SIG-M5 treated with dmso at 0.1 percent for 504 hours (cell line): Measurements from ENCODE around the gene NTF3.
A peak's percentile ranks its signal among the peaks of the same experiment; 100 is the strongest.

ENCODE experiments used
- DNase-seq: peaks from one replicate; lab custom pipeline; 2025; ENCODE audit not compliant: unreplicated experiment; lab: John Stamatoyannopoulos, UW

Gene NTF3

DNA sequence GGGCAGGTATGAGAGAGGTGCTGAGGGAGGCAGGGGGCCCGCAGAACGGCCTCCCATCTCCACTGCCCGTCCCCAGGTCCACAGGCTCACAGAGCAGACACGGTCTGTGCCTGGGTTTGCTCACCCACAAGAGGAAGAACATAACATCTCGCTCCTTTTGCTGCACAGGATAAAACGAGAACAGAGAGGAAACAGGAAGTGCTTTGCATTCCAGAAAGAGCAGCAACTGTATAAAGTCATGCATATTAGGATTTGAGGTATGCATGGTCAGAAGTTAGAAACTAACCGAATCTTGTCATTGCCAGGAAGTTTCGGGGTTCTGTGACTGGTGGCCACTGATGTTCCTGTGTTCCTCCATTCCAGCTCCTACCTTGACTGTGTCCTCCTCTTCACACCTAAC is 25.0 kb downstream of the NTF3 start:
- DNase-seq = peak; percentile 4

DNA sequence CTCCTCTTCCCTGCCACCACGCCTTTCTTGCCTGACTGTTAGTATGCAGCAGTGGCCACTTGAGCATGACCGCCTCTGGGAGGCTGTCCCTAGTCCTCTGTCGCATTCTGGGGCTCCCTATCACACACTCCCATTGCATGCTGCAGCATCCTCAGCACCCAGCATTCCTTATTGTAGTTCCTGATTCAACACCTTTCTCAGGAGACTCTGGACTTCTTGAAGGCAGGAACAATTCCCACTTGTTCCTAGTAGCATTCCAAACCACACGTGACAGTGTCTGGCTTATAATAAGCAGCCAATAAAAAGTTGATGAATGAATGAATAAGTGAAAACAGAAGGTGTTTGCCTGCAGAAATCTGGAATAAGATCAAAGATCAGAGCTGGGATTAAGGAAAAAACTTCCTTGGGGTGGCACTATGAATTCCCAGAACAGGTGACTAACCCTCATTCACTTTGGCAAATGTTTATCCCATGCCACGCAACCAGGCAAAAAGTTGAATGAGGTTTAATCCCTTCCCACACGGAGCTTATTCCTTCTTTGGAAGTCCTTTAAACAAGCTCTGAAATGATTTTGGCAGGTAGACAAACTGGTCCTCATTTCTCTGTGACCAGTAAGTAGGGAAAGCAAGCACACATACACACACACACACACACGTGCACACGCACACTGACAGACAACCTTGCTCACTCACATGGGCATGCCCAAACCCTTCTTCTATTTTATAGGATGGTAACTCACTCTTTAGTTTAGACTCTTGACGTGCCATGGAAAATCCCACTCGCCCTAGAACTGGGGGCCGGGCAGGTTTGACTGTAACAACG is 26.5 kb downstream of the NTF3 start:
- DNase-seq = no peak

DNA sequence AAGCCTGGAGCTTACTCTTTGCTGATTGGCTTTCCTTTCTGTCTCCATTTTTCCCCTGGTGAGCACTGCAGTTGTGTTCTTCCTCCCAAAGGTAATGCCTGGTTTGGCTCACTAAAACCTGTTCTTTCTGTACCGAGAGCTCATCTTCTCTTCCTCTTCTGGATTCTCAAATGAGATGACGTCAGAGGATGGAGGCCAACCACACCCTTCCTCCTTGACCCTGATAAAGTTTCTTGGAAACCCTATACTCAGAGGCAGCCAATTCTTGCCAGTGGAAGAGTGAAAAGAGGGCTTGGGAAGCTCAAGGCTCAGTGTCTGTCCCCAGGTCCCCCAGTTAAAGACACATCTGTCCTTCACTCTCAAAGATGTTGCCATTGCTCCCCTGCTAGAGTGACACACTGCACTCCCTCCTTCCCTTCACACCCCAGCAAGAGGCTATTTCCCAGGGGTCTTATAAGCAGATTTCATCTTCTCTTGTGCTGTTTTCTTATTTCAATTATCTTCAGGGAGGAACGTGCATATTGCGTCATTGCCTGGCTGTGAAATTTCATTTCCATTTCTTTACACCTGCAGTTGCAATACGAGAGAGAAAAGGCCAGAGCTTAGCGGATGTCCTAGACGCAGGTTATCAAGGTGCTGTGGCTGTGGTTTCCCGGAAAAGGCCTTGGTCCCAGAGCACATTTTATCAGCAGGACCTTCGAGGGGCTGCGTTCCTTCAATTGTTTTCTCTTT is 27.3 kb downstream of the NTF3 start:
- DNase-seq = no peak

DNA sequence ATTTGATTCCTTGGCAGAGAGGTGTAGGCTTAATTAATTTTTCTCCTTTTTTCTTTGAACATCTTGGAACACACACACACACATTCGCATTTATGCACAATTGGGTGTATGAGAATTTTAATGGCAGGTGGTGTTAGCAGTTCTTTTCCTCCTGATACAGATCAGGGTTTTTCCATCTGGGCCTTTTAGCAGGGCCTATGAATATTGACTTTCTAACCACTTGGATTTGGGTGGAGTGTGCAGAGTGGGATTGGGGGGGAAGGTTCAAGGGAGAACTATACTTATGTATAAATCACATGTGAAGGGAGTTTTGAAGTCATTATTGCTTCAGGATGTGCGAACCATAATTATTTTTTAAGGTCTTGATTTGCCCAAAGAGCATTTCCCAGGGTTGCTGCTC is 28.9 kb downstream of the NTF3 start:
- DNase-seq = no peak

DNA sequence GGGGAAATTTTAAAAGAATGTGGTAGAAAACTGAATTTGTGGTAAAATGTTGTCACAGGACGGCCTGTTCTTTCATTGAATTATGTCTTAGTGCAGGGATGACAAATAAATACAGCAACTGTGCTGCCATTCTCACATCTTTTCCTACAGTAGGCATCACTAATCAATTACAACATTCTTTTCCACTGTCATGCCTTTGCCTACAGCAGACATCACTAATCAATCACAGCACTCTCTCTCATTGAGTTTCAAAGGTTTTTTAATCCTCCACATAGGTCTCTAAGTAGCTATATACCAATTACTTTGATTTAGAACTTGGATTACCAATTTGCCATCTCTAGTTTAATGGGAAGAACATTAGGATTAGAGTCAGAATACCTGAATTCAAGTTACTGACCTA is 30.1 kb downstream of the NTF3 start:
- no peak for DNase-seq

DNA sequence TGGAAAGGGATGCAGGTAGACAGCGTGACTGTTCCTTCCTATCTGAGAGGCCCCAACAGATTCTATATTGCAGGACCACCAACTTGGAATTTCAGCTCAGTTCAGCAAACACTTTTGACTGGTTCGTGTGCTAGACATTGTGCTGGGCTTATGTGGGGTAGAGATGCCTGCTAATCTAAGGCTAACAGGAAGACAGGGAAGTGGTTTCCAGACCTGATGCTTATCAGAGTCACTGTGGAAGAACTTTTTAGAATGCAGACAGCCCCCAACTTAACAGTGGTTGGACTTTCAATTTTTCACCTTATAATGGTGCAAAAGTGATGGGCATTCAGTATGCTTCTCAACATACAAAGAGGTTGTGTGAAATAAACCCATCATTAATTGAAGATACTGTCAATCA is 32.2 kb downstream of the NTF3 start:
- DNase-seq = no peak

DNA sequence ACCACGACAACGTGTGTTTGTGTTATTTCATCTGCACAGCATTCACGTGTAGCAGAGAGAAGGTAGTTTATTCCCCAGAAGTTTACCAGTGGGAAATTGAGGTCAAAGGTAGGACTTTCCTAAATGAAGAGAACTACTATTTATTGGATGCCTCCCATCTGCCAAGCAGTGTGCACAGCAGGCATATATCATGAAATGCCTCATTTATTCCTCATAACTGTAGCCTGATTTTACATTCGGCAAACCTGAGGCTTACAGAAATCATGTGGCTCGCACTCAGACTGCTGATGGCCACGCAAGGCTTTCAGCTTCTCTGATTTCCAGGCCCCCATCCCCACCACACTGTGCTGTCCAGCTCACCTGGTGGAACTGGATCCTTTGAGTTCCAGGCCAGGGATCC is 33.5 kb downstream of the NTF3 start:
- no peak for DNase-seq

DNA sequence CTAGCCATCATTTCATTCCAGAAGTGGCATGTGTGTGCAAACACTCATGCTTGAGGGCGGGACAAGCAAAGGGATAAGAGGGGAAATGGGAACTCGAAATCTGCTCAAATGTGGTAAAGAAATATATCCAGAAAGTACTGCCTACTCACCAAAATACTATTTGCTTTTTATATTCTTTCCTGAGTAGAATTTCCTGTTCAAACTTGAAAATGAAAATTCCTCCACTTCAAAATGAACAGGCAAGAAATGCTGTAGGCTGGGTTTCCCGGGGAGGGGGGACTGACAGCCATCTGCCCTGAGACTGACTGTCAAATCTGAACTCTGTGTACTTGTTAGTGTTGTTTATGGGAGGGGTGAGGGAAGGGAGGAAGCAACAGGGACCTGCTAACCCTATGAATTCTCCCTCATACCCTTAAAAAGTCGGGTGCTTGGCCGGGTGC is 34.6 kb downstream of the NTF3 start:
- DNase-seq = no peak

DNA sequence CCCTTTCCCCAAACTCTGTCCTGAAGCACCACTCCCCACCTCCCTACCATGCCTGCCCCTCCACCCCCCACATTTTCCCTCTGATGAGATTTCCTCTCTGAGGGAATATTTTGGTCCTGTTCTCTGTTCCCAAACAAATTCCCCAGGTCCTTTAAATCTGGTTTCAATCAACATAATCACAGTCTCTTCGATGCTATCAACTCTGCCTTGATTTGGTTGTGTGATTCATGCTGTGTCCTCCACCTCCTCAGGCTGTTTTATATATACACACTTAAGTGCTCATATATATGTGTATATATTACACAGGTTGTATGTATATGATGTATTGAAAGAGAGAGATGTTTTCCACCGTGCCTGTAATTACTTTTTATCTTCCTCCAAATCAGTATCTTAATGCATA is 36.0 kb downstream of the NTF3 start:
- DNase-seq = no peak

DNA sequence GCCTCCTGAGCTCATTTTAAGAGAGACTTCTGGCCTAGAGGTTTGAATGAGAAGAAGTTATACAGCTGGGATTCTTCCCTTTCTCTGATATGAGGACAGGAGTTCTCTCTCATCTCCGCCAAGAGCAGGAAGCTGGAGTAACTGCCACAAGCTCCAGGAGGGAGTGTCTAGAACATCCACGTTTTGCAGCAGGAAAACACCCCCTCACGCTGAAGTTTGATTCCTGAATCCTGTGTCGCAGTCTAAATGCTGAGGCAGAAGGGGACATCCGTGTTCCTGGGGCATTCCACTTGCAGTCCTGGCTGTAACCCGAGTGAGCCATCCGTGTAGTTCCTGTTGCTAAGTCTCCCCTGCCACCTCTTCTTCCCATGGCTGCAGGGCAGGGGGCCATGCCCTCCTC is 38.3 kb downstream of the NTF3 start:
- DNase-seq = no peak

DNA sequence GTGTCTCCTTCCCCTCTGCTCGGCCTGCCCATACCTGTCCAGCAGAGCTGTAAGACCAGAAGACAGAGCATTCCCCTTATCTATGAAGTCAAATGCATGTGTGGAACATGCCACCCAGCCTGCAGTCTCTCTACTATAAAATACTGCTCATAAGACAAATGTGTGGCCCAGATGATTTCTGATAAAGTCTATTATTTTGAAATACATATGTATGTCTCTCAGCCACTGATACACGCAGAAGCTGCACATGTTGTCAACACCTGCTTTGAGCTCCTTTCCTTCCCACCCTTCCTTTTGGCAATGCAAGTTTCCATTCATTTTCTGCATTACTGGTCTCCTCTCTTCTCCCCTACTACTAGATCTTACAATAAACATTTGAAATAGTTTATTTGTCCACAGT is 38.8 kb downstream of the NTF3 start:
- no peak for DNase-seq

DNA sequence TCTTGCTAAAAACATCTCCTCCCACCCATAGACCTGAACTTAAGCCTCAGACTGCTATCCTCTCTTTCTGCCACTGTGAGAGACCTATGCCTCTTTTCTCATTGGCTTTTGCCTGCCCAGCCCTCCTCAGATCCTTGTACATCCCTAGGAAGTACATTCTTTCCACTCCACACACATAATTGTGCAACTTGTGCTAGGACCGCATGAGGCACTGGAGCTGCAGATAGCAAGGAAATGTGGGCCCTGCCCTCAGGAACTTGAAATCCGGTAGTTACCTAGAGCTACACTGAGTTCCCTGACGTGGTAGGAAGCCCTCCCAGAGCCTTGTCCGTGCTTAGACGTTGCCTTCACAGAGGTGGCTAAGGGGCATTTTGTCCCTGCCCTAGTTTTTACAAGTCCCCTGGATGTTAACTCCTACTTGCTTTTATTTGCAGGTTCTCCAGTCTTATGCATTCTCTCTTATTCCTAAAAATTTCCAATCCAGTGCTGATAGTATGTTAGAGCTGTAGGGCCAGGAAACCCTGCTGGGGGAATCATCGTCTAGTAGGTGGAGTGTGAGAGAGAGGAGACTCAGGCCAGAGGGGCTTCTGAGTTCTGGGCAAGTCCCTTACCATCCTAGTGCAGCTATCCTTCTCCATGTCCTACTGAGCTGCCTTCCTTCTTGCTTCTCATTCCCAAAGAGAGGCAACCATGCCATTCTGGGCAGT is 41.3 kb downstream of the NTF3 start:
- no peak for DNase-seq

DNA sequence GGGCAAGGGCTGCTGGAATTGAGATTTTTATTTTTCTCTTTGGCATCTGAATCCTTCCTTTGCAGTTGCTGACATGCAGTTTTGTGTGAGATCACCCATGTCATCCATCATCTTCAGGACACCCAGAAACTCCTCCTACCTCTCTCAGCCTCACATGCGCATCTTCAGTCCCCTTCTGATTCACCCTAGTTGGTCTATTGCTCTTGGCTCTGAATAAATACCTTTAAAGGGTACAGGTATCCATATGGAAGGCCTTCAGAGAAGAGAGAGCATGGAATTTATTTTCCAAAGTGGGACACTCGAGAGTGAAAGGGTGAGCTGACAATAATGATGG is 41.8 kb downstream of the NTF3 start:
- no peak for DNase-seq

DNA sequence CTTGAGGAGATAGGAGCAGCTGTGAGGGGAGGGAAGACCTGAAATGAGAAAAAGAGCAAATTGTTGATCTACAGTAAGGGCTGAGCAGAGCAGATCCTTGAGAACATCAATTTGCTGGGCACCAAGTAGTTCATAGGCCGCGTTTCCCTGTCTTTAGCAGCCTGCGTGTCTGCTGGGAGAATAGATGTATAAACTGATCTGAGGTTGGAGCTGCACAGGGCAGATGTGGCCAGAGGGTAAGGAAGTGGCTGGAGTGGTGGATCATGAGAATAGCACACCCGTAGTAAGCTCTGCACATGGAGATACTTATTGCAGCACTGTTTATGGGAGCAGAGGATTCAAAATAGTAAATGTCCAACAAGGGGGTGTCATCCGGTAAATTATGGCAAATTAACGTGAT is 44.4 kb downstream of the NTF3 start:
- no peak for DNase-seq

DNA sequence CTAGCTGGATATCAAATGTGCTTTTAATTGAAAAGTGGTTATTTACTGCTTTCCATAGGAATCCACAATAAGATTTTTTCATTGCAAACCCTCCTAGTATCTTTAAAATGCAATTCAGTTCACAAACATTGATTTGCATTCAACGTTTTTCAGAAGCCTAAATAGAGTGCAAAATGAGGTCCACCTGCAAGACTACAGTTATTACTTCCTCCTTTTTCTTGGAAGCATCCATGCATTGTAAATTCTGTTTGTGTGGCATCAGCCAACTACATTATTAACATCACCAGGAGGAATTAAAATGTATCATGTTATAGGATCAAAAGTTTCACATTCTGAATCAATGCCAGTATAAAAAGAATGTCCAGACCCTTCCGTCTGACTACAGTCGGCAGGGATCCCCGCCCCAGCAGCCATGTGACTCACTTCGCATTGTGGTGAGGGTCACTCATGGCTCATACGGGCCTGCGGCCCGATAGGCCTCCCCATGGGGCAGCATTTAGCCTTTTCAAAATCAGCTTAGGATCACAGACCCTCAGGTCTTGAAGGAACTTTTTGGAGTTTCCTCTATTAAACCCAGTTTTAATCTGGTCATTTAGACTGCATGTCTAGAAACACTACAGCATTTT is 46.3 kb downstream of the NTF3 start:
- DNase-seq = no peak

DNA sequence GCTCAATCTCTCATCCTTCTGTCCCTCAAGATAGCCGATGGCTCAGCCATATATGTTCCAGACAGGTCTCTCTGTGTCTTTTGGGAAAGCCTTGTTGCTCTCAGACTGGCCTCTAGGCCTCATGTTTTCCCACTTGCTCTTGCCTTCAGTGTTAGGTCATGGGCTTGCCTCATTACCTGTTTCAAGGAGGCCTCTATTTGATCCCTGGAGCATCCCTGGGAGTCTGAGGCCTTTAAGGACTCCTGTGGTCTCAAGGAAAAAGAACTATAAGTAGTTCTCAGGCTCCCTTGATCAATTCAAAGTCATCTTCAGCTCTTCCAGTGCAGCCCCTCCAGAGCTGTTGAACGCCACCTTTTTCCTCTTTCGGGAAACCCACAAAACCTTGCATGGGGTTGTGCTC is 47.9 kb downstream of the NTF3 start:
- no peak for DNase-seq

DNA sequence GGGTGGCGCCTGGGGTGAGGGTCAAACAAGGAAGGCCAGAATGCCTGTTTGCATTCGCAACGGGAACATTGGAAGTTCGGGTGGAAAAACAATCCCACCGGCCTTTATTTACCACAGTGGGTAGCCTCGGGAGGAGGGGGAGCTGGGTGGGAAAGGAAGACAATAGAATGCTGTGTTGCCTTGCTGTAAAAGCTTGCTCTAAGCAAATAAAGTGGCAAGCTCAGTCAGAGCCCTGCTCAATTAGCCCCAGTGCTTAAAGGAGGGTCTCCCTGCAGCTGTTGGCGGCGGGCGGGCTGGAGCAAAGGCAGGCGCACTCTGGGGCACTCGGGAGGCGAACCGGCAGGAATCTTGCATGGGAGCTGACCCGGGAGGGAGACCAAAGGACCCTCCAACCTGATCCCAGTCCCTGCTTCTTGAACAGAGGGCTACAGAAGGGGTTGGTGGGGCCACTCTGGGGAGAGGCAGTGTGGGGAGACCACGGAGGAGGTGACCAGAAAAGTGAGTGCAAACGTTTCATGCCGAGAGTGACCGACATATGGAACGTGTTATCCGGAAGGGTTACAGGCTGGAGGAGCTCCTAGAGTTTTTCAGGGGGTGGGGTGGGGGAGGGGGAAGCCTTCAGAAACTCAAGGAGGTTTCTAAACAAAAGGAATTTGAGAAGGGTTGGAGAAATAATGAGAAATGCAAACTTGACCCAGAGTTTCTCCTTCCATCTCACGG is 48.5 kb downstream of the NTF3 start:
- no peak for DNase-seq

DNA sequence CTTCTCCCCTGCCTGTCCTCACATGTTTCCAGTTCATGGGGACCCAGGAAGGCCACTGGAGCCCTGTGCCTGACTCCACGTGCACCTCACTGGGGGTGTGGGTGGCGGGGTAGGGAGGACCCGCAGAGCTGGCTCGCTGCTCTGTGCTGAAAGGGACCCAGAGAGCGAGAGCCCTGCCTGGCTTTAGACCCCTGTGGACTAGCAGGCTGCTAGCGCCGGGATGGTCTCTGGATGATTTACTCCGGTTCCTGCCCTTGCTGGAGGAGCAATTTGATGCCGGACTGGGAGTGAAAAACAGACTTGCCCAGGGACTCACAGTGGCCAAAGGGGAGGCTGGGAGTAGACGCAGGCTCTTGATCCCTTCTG is 49.0 kb downstream of the NTF3 start:
- no peak for DNase-seq

DNA sequence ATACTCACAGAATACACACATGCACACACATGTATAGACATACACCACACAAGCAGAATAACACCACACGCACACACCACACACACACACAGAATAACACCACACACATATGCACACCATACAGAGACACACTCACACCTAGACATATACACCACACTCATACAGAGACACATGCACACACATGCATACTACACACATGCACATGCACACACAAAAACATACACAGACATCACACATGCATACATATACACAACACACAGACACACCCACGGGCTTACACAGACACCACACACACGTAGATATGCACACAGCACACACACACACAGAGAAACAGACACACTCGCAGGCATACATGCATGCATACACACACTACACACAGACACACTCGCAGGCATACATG is 49.7 kb downstream of the NTF3 start:
- no peak for DNase-seq

DNA sequence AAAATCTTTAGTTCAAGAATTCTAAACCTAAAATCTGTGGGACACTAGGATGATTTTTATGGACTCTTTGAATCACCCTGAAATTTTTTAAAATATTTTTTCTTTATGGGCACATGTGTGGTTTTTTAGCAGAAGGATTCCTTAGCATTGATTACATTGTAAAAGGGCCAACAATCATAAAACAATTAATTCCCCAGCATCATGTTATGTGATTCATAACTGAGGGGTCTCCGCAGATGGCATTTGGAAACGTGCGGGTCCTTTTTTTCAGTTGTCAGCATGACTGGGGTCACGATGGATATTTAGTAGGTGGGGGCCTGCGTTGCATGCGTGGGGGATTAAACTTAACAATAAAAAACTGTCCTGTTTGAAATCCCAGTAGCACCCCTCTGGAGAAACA is 52.5 kb downstream of the NTF3 start:
- DNase-seq = no peak

DNA sequence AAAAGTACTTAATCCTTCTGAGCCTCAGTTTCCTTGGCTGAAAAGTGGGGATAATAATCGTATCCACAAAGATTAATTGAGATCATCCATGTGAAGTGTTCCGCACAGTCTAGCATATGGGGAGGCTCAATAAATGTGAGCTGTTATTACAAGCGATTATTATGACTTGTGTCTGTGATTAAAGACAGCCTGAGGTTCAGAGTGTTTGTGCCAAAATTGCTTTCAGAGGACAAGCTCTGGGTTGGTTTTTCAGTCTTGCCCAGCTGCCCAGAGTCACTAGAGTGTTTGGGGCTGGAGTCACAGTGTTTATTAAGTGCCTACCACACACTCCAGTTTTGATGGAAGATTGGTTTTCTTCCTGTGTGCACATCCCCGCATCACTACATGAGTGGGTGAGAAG is 53.5 kb downstream of the NTF3 start:
- no peak for DNase-seq
